PC-3 (cell line): ENCODE results near the gene ZNF724. TPM values are rescaled to one million over a fixed set of nuclear protein-coding genes. Genes with fewer than 3 reads are reported as not detected.

ENCODE experiments used
- ATAC-seq: fragments of 200-7000 bp; cut with Tn5 transposase; 2 replicates; pipeline ENCODE4 v1.9.1; 2020; ENCODE audit warnings: mild to moderate bottlenecking, moderate library complexity
- BruUV-seq: library from RNA; stranded (reverse); fragments of 400-500 nt; replicated peaks from 2 replicates; lab custom pipeline; 2021; lab: Mats Ljungman, UMichigan
- CTCF ChIA-PET: fragments of 300-600 bp; sonication (Branson Sonifier 250); formaldehyde crosslinking; loops from one replicate; lab custom pipeline; 2022; ENCODE audit warnings: antibody characterized with exemption; lab: Charles Lee
- POLR2A ChIA-PET: fragments of 300-600 bp; sonication (Branson Sonifier 250); formaldehyde crosslinking; loops from one replicate; lab custom pipeline; 2022; ENCODE audit warnings: antibody characterized with exemption; ENCODE audit not compliant: unreplicated experiment; lab: Charles Lee
- DNase-seq: peaks from one replicate; pipeline ENCODE4 v3.0.0-alpha.2; 2015
- H2AFZ ChIP-seq: fragments of 300-600 bp; sonication (generic); 2 replicates; pipeline ENCODE4 v1.6.0; 2016; ENCODE audit warnings: antibody characterized with exemption, low read length
- H3F3A ChIP-seq: fragments of 300-600 bp; sonication (generic); one replicate; pipeline ENCODE4 v1.6.0; 2017; ENCODE audit warnings: antibody characterized with exemption, low read length, control low read depth, mild to moderate bottlenecking; ENCODE audit not compliant: unreplicated experiment
- H3K27ac ChIP-seq: fragments of 300-600 bp; sonication (generic); 2 replicates; pipeline ENCODE4 v1.5.1; 2016; ENCODE audit warnings: mild to moderate bottlenecking, low read length
- H3K27me3 ChIP-seq: fragments of 300-600 bp; sonication (generic); 2 replicates; pipeline ENCODE4 v1.6.1; 2016; ENCODE audit warnings: low read length, mixed read lengths
- H3K36me3 ChIP-seq: fragments of 300-600 bp; sonication (generic); 2 replicates; pipeline ENCODE4 v1.6.1; 2016; ENCODE audit warnings: low read depth, mixed run types, low read length, mixed read lengths
- H3K4me1 ChIP-seq: fragments of 300-600 bp; sonication (generic); 2 replicates; pipeline ENCODE4 v1.5.1; 2016; ENCODE audit warnings: low read length; ENCODE audit not compliant: insufficient read depth
- H3K4me2 ChIP-seq: fragments of 300-600 bp; sonication (generic); 2 replicates; pipeline ENCODE4 v1.6.0; 2016; ENCODE audit warnings: low read length
- H3K4me3 ChIP-seq: fragments of 300-600 bp; sonication (generic); 2 replicates; pipeline ENCODE4 v1.5.1; 2016; ENCODE audit warnings: mild to moderate bottlenecking, low read length, mixed read lengths
- H3K79me2 ChIP-seq: fragments of 300-600 bp; sonication (generic); 2 replicates; pipeline ENCODE4 v1.6.1; 2017; ENCODE audit warnings: low read length, mixed read lengths
- H3K9ac ChIP-seq: fragments of 300-600 bp; sonication (generic); 2 replicates; pipeline ENCODE4 v1.6.0; 2016; ENCODE audit warnings: mild to moderate bottlenecking, low read length
- H3K9me2 ChIP-seq: fragments of 300-600 bp; sonication (generic); replicated peaks from 2 replicates; pipeline ENCODE4 v1.6.1; 2016; ENCODE audit warnings: mixed run types, low read length, mixed read lengths
- H3K9me3 ChIP-seq: fragments of 300-600 bp; sonication (generic); 2 replicates; pipeline ENCODE4 v1.6.1; 2016; ENCODE audit warnings: low read length, mixed read lengths
- H4K20me1 ChIP-seq: fragments of 300-600 bp; sonication (generic); 2 replicates; pipeline ENCODE4 v1.6.1; 2016; ENCODE audit warnings: low read length, mixed read lengths
- CTCF ChIP-seq: fragments of 300-600 bp; sonication (generic); conservative IDR thresholded peaks from 2 replicates; pipeline ENCODE4 v1.5.1; 2017; ENCODE audit warnings: antibody characterized with exemption, low read depth, mild to moderate bottlenecking, low read length
- EZH2 ChIP-seq: fragments of 300-600 bp; sonication (generic); IDR thresholded peaks from one replicate; pipeline ENCODE4 v1.6.1; 2017; ENCODE audit warnings: antibody characterized with exemption, mild to moderate bottlenecking, low read length; ENCODE audit not compliant: unreplicated experiment
- EZH2phosphoT487 ChIP-seq: fragments of 300-600 bp; sonication (generic); IDR thresholded peaks from 2 replicates; pipeline ENCODE4 v1.6.1; 2018; ENCODE audit warnings: mild to moderate bottlenecking, antibody characterized with exemption, low read length, borderline replicate concordance
- intact Hi-C: fragments of 100-400 bp; cut with micrococcal nuclease; formaldehyde crosslinking; loops from 2 replicates; pipeline ENCODE4 v1.9.0; 2023
- total RNA-seq: library from RNA; depleted of rRNA; stranded (reverse); fragments of >200 nt; gene quantifications from 2 replicates; pipeline ENCODE4 v1.2.3, GENCODE V29; 2014; rRNA removed

The ZNF724 gene
- total RNA-seq, 1 experiment from 2014 or later: 23.1 TPM

DNA sequence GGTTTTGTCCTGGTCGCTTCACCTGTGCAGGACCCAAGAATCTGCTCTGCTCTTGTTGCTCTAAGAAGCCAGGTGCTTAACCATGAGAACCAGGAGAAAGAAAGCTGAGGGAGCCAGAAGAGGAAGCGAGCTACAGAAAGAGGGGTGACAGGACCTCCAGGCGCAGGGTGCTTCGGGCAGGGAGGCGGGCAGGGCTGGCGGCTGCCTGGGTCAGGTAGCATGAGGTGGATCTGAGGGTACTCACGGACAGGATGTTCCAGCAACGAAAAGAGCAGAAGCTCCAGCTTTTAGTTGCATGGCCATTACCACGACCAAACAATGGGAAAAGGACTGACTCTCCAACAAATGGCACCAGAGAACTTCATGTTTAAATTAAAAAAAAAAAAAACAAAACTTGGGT lies 59.9 kb downstream of the ZNF724 start:
- DNase-seq (no peak), ATAC-seq (no peak)
- ChIA-PET CTCF (no interaction called here), POLR2A (no interaction called here)
- Histone ChIP-seq H3K9me2 (no peaks in the 10 kb centered on the region), H3K9me3 (0 out of 2 replicates have a peak, but pooled peaks cover 7% of the 10 kb centered on the region), H3K79me2 (no peaks in the 10 kb centered on the region), H3K36me3 (no peaks in the 10 kb centered on the region), H2AFZ (no peak overlapping the region), H3F3A (no peaks in the 10 kb centered on the region), H4K20me1 (no peaks in the 10 kb centered on the region), H3K4me3 (no peak overlapping the region), H3K27me3 (no peaks in the 10 kb centered on the region), H3K4me2 (no peak overlapping the region), H3K9ac (no peak overlapping the region), H3K27ac (no peak overlapping the region), H3K4me1 (no peaks in the 10 kb centered on the region)
- TF ChIP-seq EZH2 (no peak), CTCF (no peak), EZH2phosphoT487 (no peak)
- intact Hi-C loops: no loop called here
- no TSS peak for BruUV-seq

DNA sequence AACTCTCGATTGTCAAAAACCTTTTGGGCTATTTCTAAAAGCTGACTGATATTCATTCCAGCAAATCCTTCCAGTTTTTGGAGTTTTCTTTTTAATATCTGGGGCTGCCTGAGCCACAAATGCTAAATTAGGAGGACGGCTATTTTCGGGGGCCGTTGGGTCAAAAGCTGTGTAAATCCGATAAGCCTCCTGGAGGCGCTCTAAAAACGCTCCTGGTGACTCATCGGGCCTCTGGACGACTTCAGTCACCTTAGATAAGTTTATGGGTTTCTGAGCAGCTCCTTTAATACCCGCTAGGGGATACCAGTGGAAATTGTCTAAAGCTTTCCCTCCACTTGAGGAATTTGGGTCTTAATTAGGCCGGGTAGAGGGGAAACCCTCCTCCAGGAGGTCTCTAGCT lies 66.9 kb downstream of the ZNF724 start:
- TF ChIP-seq EZH2: no peak
- TF ChIP-seq CTCF: no peak
- no peak for TF ChIP-seq EZH2phosphoT487
- Histone ChIP-seq H4K20me1 (no peaks in the 10 kb centered on the region), H3F3A (no peaks in the 10 kb centered on the region), H3K4me3 (no peak overlapping the region), H3K4me2 (no peak overlapping the region), H3K27ac (no peak overlapping the region), H3K27me3 (no peaks in the 10 kb centered on the region), H3K36me3 (no peaks in the 10 kb centered on the region; the same call in 1 of the 2 replicates), H2AFZ (no peak overlapping the region), H3K9me3 (peaks cover 16% of the 10 kb centered on the region; the same call in 1 of the 2 replicates), H3K9ac (no peak overlapping the region), H3K9me2 (no peaks in the 10 kb centered on the region), H3K79me2 (no peaks in the 10 kb centered on the region), H3K4me1 (no peaks in the 10 kb centered on the region)
- no peak for ATAC-seq
- no peak for DNase-seq
- ChIA-PET POLR2A (no interaction called here), CTCF (no interaction called here)
- intact Hi-C loops: no loop called here
- no TSS peak for BruUV-seq

Other genes starting within 250 kb of the ZNF724 start
- gene ZNF728, start 247.2 kb downstream of the ZNF724 start, total RNA-seq: not detected in 2 replicates
- 0.86 and 1.2 TPM in 2 replicates for gene ZNF730, start 133.4 kb downstream of the ZNF724 start, total RNA-seq
- 18.7 and 22.2 TPM in 2 replicates for gene ZNF91, start 145.1 kb upstream of the ZNF724 start, total RNA-seq